Neural progenitor cell (in vitro differentiated cells): ENCODE data around the gene IGFBP6.
A peak's percentile ranks its signal among the peaks of the same experiment; 100 is the strongest.

Source experiments
- EZH2 ChIP-seq: fragments of 200-600 bp; sonication (generic); IDR thresholded peaks from 2 replicates; pipeline ENCODE4 v1.6.1; 2017; ENCODE audit warnings: antibody characterized with exemption, mild to moderate bottlenecking, moderate library complexity
- TF ChIP-seq, protein P1 (sequence below): fragments of 200-600 bp; sonication (generic); IDR thresholded peaks from 2 replicates; pipeline ENCODE4 v1.5.1; 2017; ENCODE audit warnings: antibody characterized with exemption, mild to moderate bottlenecking

DNA sequence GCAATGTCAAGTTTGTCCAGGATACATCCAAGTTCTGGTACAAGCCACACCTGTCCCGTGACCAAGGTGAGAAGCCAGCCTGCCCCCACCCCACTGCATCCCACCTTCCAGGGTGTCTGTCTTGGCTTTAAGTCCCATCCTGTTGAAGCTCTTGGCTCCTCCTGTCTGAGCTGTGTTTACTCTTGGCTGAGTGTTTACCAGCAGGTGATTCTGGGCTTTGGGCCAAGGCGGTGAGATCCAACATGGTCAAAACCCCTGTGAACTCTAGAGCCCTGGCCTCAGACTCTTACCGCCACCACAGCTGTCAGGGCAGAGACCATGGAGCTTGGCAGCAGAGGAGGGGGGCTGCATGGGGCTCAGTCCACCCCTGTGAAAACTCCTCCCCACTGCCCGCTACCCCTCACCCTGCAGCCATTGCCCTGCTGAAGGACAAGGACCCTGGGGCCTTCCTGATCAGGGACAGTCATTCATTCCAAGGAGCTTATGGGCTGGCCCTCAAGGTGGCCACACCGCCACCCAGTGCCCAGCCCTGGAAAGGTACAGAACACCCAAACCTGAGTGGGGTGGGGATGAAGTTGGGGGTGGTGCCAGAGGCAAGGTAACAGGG, 36.0 kb upstream of the IGFBP6 start:
- TF ChIP-seq, protein P1, sequence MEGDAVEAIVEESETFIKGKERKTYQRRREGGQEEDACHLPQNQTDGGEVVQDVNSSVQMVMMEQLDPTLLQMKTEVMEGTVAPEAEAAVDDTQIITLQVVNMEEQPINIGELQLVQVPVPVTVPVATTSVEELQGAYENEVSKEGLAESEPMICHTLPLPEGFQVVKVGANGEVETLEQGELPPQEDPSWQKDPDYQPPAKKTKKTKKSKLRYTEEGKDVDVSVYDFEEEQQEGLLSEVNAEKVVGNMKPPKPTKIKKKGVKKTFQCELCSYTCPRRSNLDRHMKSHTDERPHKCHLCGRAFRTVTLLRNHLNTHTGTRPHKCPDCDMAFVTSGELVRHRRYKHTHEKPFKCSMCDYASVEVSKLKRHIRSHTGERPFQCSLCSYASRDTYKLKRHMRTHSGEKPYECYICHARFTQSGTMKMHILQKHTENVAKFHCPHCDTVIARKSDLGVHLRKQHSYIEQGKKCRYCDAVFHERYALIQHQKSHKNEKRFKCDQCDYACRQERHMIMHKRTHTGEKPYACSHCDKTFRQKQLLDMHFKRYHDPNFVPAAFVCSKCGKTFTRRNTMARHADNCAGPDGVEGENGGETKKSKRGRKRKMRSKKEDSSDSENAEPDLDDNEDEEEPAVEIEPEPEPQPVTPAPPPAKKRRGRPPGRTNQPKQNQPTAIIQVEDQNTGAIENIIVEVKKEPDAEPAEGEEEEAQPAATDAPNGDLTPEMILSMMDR, result peak; percentile 45
- TF ChIP-seq EZH2, result no peak
